Progenitor cell of endocrine pancreas (in vitro differentiated cells): Measurements from ENCODE around the gene TSPAN19. TPM values are rescaled to one million over a fixed set of nuclear protein-coding genes. Genes with fewer than 3 reads are reported as not detected.

ENCODE experiments used
- DNase-seq: peaks from one replicate; pipeline ENCODE4 v3.0.0; 2021; ENCODE audit warnings: low spot score; ENCODE audit not compliant: unreplicated experiment
- H3K27ac Mint-ChIP-seq: 2 replicates; pipeline ENCODE4 v1.8.0; 2021; ENCODE audit warnings: mild to moderate bottlenecking, moderate library complexity, mixed read lengths
- H3K27me3 Mint-ChIP-seq: 2 replicates; pipeline ENCODE4 v1.8.0; 2021; ENCODE audit warnings: mixed read lengths
- H3K36me3 Mint-ChIP-seq: 2 replicates; pipeline ENCODE4 v1.8.0; 2022; ENCODE audit warnings: mixed read lengths; ENCODE audit not compliant: insufficient read depth
- H3K4me1 Mint-ChIP-seq: 2 replicates; pipeline ENCODE4 v1.8.0; 2021; ENCODE audit warnings: low read depth, mixed read lengths
- H3K4me3 Mint-ChIP-seq: 2 replicates; pipeline ENCODE4 v1.8.0; 2021; ENCODE audit warnings: low read depth, mild to moderate bottlenecking, moderate library complexity, mixed read lengths
- H3K9me3 Mint-ChIP-seq: 2 replicates; pipeline ENCODE4 v1.8.0; 2021; ENCODE audit warnings: low read depth, mixed read lengths
- CTCF ChIP-seq: fragments of 200-600 bp; sonication (generic); IDR thresholded peaks from one replicate; pipeline ENCODE4 v1.5.0; 2021; ENCODE audit warnings: antibody characterized with exemption, mild to moderate bottlenecking; ENCODE audit not compliant: unreplicated experiment
- total RNA-seq: library from RNA; stranded (reverse); gene quantifications from 2 replicates; pipeline ENCODE4 v1.2.1, GENCODE V29; 2021

TSPAN19 gene
- total RNA-seq, 1 donor from 2014 or later, result not detected

- DNase-seq, result no peak
- Mint-ChIP-seq H3K4me3 (no peak overlapping the region), H3K4me1 (no peaks in the 10 kb centered on the region)
Measured at GRCh38 chr12:85004204-85004603, 31.9 kb downstream of the TSPAN19 start.

GRCh38 chr12:85002778-85003296 lies 33.2 kb downstream of the TSPAN19 start:
- Mint-ChIP-seq H3K4me3 (no peak overlapping the region), H3K27me3 (no peaks in the 10 kb centered on the region), H3K9me3 (no peaks in the 10 kb centered on the region), H3K36me3 (no peaks in the 10 kb centered on the region), H3K27ac (no peak overlapping the region), H3K4me1 (no peaks in the 10 kb centered on the region)
- DNase-seq, result no peak
- no peak for TF ChIP-seq CTCF

More at GRCh38 chr12:85004204-85004603, 31.9 kb downstream of the TSPAN19 start:
- Mint-ChIP-seq H3K36me3 (no peaks in the 10 kb centered on the region), H3K9me3 (no peaks in the 10 kb centered on the region), H3K27me3 (no peaks in the 10 kb centered on the region), H3K27ac (no peak overlapping the region)
- no peak for TF ChIP-seq CTCF

- H3K4me1 Mint-ChIP-seq, result peaks cover 7% of the 10 kb centered on the region
- no peaks in the 10 kb centered on the region for H3K36me3 Mint-ChIP-seq
- H3K27ac Mint-ChIP-seq, result no peak overlapping the region
- TF ChIP-seq CTCF, result no peak
- H3K9me3 Mint-ChIP-seq, result no peaks in the 10 kb centered on the region
- H3K27me3 Mint-ChIP-seq, result no peaks in the 10 kb centered on the region
- no peak for DNase-seq
- H3K4me3 Mint-ChIP-seq, result no peak overlapping the region
Measured at GRCh38 chr12:85000729-85001128, 35.3 kb downstream of the TSPAN19 start.

GRCh38 chr12:84998341-84998740 lies 37.7 kb downstream of the TSPAN19 start:
- Mint-ChIP-seq H3K9me3 (no peaks in the 10 kb centered on the region), H3K27ac (no peak overlapping the region), H3K4me1 (peaks cover 9% of the 10 kb centered on the region), H3K4me3 (no peak overlapping the region), H3K36me3 (no peaks in the 10 kb centered on the region), H3K27me3 (no peaks in the 10 kb centered on the region)
- TF ChIP-seq CTCF, result no peak
- DNase-seq, result no peak

GRCh38 chr12:84996759-84997158 lies 39.3 kb downstream of the TSPAN19 start:
- H3K27ac Mint-ChIP-seq, result no peak overlapping the region
- no peaks in the 10 kb centered on the region for H3K9me3 Mint-ChIP-seq
- no peaks in the 10 kb centered on the region for H3K27me3 Mint-ChIP-seq
- no peak for DNase-seq
- TF ChIP-seq CTCF, result no peak
- no peak overlapping the region for H3K4me3 Mint-ChIP-seq
- peaks cover 9% of the 10 kb centered on the region for H3K4me1 Mint-ChIP-seq
- H3K36me3 Mint-ChIP-seq, result no peaks in the 10 kb centered on the region
